Measurements from ENCODE around the gene MPST. TPM values are rescaled to one million over a fixed set of nuclear protein-coding genes. Genes with fewer than 3 reads are reported as not detected.

MPST gene
- total RNA-seq, 4 donors from 2014 or later: 37.1 to 152 (median 84.1) TPM

DNA sequence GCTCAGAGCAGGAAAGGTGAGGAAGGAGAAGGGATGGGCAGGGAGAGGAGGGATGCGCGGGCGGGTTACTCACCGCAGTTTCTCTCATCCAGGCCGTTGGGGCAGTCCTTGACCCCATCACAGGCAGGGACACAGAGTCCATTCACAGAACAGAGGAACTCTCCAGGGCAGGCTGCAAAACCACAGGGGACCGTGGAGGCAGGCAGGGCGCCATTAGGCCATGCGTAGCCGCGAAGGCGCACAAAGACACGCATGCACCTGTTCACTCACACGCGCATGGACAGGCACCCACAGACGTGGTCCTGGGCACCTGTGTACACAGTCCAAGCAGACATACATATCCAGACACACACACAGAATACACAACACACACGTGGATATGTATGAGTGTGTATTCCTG, 55.0 kb downstream of the MPST start:
- H3K36me3 ChIP-seq: no peaks in the 10 kb centered on the region
- intact Hi-C loops (cut with DNase I; ENCODE audit: low total_unique reads): no loop called here
- no peak overlapping the region for H3K4me3 ChIP-seq
- no peak overlapping the region for H3K27ac ChIP-seq
- no peak for TF ChIP-seq POLR2A (IDR thresholded peaks at IDR 0.05)
- H3K4me1 ChIP-seq: no peaks in the 10 kb centered on the region
- DNase-seq: no peak
- H3K9me3 ChIP-seq: no peaks in the 10 kb centered on the region
- H3K27me3 ChIP-seq: peaks cover 5 to 8% of the 10 kb centered on the region in 2 donors

DNA sequence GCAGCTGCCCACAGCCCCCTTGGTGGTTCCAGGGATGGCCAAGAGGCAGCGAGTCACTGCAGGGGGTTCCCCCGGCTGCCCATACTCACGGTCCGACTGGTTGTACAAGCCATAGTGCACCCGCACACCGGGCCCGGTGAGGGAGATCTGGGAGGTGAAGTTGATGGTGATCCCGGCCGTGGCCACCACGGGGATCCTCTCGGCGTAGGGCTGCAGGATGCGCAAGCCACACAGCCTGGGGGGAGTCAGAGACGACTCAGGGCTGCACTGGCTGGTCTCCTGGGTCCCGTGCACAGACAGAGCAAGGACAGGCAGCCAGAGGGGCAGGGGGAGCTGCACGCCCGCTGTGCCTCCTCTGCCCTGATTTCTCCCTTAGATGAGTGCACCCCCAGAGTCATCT, 55.5 kb downstream of the MPST start:
- Histone ChIP-seq H3K27ac (no peak overlapping the region), H3K4me3 (no peak overlapping the region), H3K9me3 (no peaks in the 10 kb centered on the region), H3K36me3 (no peaks in the 10 kb centered on the region), H3K4me1 (no peaks in the 10 kb centered on the region), H3K27me3 (peaks cover 5% of the 10 kb centered on the region in 2 donors)
- TF ChIP-seq POLR2A (IDR thresholded peaks at IDR 0.05): no peak
- TF ChIP-seq, protein P1, sequence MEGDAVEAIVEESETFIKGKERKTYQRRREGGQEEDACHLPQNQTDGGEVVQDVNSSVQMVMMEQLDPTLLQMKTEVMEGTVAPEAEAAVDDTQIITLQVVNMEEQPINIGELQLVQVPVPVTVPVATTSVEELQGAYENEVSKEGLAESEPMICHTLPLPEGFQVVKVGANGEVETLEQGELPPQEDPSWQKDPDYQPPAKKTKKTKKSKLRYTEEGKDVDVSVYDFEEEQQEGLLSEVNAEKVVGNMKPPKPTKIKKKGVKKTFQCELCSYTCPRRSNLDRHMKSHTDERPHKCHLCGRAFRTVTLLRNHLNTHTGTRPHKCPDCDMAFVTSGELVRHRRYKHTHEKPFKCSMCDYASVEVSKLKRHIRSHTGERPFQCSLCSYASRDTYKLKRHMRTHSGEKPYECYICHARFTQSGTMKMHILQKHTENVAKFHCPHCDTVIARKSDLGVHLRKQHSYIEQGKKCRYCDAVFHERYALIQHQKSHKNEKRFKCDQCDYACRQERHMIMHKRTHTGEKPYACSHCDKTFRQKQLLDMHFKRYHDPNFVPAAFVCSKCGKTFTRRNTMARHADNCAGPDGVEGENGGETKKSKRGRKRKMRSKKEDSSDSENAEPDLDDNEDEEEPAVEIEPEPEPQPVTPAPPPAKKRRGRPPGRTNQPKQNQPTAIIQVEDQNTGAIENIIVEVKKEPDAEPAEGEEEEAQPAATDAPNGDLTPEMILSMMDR (IDR thresholded peaks at IDR 0.05): no peak
- intact Hi-C loops (cut with DNase I; ENCODE audit: low total_unique reads): no loop called here
- no peak for DNase-seq

DNA sequence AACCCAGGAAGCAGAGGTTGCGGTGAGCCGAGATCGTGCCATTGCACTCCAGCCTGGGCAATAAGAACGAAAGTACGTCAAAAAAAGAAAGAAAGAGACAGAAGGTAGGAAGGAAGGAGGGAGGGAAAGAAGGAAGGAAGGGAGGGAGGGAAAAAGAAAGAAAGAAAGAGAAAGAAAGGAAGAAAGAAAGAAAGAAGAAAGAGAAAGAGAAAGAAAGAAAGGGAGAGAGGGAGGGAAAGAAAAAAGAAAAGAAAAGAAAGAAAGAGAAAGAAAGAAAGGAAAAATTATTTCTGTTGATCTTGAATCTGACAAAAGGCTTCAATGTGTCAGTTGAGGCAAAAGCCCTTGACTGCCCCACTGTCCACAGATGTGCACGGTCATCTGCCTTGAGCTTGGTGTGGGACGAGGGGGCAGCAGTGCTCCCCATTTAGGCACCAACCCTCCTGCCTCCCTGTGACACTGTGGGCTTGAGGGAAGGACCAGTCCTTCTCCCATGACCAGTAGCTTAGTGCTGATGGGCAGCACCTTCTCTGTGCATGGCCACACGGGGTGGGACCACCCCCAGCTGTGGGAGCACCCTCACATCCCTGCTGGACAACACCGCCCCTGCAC, 56.4 kb downstream of the MPST start:
- TF ChIP-seq POLR2A (IDR thresholded peaks at IDR 0.05): no peak
- TF ChIP-seq, protein P1 (IDR thresholded peaks at IDR 0.05): no peak
- Histone ChIP-seq H3K4me1 (no peaks in the 10 kb centered on the region), H3K27me3 (no peaks in the 10 kb centered on the region), H3K36me3 (no peaks in the 10 kb centered on the region), H3K4me3 (no peak overlapping the region), H3K27ac (no peak overlapping the region), H3K9me3 (no peaks in the 10 kb centered on the region)
- no peak for DNase-seq
- intact Hi-C loops (cut with DNase I; ENCODE audit: low total_unique reads): no loop called here

DNA sequence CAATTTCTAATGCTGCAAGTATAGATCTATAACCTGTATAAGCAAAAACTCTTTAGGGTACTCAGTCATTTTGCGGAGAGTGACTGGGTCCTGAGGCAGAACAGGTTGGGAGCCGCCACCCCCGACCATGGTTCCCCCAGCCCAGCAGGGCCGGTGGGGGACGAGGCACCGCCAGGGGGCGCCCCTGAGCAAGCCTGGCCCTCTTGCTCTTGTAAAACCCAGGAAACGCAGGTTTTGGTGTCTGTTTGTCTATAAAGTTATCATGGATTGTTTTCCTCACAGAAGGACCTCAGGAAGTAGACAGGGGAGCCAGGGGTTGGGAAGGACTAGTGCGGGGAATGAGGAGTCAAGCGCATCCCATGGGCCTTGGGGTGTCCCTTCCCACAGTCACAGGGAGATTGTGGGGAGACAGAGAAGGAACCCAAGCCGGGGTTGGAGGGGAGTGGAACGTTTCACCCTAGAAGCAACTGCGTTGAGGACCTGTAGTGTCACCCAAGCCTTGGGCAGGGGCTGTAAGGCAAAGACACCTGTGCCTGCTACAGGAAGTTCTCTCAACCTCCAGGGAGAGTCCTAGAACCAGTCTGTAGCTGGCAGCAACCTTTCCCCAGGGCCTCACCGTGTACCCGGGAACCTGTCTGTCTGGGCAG, 58.4 kb downstream of the MPST start:
- no peak for TF ChIP-seq POLR2A (IDR thresholded peaks at IDR 0.05)
- TF ChIP-seq, protein P1 (IDR thresholded peaks at IDR 0.05): peak; percentile 59 to 71 (median 66)
- Histone ChIP-seq H3K4me1 (no peaks in the 10 kb centered on the region), H3K27me3 (no peaks in the 10 kb centered on the region), H3K27ac (no peak overlapping the region), H3K36me3 (no peaks in the 10 kb centered on the region), H3K4me3 (no peak overlapping the region), H3K9me3 (no peaks in the 10 kb centered on the region)
- peak in 1 of 2 donors; percentile 41 for DNase-seq
- intact Hi-C loops (cut with DNase I; ENCODE audit: low total_unique reads): no loop called here

DNA sequence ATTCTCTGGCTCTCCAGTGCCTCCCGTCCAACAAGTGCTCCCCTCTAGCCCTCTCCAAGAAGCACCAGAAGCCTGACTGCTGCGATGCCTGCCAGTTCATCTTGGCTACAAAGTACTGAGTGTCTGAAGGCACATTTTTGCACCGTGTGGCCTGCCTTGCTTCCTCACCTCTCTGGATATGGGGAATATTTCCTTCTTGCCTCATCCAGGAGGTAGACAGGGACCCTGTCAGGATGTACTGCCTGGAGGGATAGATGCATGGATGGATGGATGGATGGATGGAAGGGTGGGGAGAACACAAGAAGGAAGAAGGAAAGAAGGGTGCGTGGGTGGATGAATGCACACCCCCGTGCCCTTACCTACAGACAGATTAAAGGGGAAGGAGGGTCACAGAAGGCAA, 59.6 kb downstream of the MPST start:
- H3K4me1 ChIP-seq: no peaks in the 10 kb centered on the region
- intact Hi-C loops (cut with DNase I; ENCODE audit: low total_unique reads): no loop called here
- no peaks in the 10 kb centered on the region for H3K36me3 ChIP-seq
- no peak overlapping the region for H3K27ac ChIP-seq
- no peak for TF ChIP-seq POLR2A (IDR thresholded peaks at IDR 0.05)
- TF ChIP-seq, protein P1 (IDR thresholded peaks at IDR 0.05): no peak
- no peaks in the 10 kb centered on the region for H3K27me3 ChIP-seq
- DNase-seq: no peak
- H3K9me3 ChIP-seq: no peaks in the 10 kb centered on the region
- no peak overlapping the region for H3K4me3 ChIP-seq

Small RNA genes lying within 50 kb of the gene (small RNA-seq; reads per million reads assigned to genes)
- gene RF00019: not detected

Other genes starting within 250 kb of the MPST start
- gene IFT27, start 243.6 kb upstream of the MPST start, total RNA-seq: 10 to 100 TPM in 3 of 4 donors, 1 to 10 TPM in 1; 2.3 to 27.0 (median 15.4) TPM
- 1 to 10 TPM in 1 of 4 donors, not detected in 3; 2.3 TPM for gene PVALB, start 202.7 kb upstream of the MPST start, total RNA-seq
- gene NCF4, start 158.7 kb upstream of the MPST start, total RNA-seq: 10 to 100 TPM in 1 of 4 donors, 1 to 10 TPM in 3; 1.8 to 21.2 (median 6.3) TPM
- gene CSF2RB, start 106.1 kb upstream of the MPST start, total RNA-seq: 1 to 10 TPM; 3.1 to 7.4 (median 3.5) TPM
- gene TST, start 295 bp upstream of the MPST start, total RNA-seq: 10 to 100 TPM; 19.6 to 36.8 (median 25.1) TPM
- 10 to 100 TPM in 2 of 4 donors, 1 to 10 TPM in 1, under 1 TPM in 1; 0.59 to 31.7 (median 15.4) TPM for gene KCTD17, start 32.0 kb downstream of the MPST start, total RNA-seq
- not detected for gene TMPRSS6, start 90.0 kb downstream of the MPST start, total RNA-seq
- 1 to 10 TPM in 1 of 4 donors, under 1 TPM in 1, not detected in 2; 0.48 to 1.6 TPM for gene IL2RB, start 130.2 kb downstream of the MPST start, total RNA-seq
- 10 to 100 TPM in 1 of 4 donors, 1 to 10 TPM in 2, under 1 TPM in 1; 0.29 to 16.0 (median 3.1) TPM for gene C1QTNF6, start 168.5 kb downstream of the MPST start, total RNA-seq
- gene SSTR3, start 192.7 kb downstream of the MPST start, total RNA-seq: 1 to 10 TPM in 2 of 4 donors, under 1 TPM in 1, not detected in 1; under 0.01 to 5.8 (median 3.1) TPM
- gene RAC2, start 224.5 kb downstream of the MPST start, total RNA-seq: 1 to 10 TPM; 2.4 to 6.7 (median 4.5) TPM